WERI-Rb-1 (cell line): ENCODE data around the gene SFT2D2.

ENCODE experiments used
- DNase-seq: peaks from one replicate; pipeline ENCODE4 v3.0.0-alpha.2; 2020
- H3K27ac ChIP-seq: fragments of 250-450 bp; sonication (Bioruptor Pico); 2 replicates; pipeline ENCODE4 v1.5.1; 2020; ENCODE audit warnings: mild to moderate bottlenecking, moderate library complexity
- H3K27me3 ChIP-seq: fragments of 250-450 bp; sonication (Bioruptor Pico); 2 replicates; pipeline ENCODE4 v1.5.1; 2021; ENCODE audit warnings: mild to moderate bottlenecking, low read depth, moderate library complexity; ENCODE audit not compliant: insufficient read depth, severe bottlenecking
- H3K36me3 ChIP-seq: fragments of 250-450 bp; sonication (Bioruptor Pico); 2 replicates; pipeline ENCODE4 v1.5.1; 2020; ENCODE audit warnings: mild to moderate bottlenecking, moderate library complexity
- H3K4me3 ChIP-seq: 2 replicates; pipeline ENCODE4 v1.5.1; 2011; ENCODE audit warnings: low read depth, mild to moderate bottlenecking, control low read depth, low read length
- H3K9me3 ChIP-seq: fragments of 250-450 bp; sonication (Bioruptor Pico); 2 replicates; pipeline ENCODE4 v1.5.1; 2021; ENCODE audit warnings: mild to moderate bottlenecking, moderate library complexity; ENCODE audit not compliant: severe bottlenecking
- CTCF ChIP-seq: IDR thresholded peaks from 2 replicates; pipeline ENCODE4 v1.5.1; 2011; ENCODE audit warnings: low read depth, mild to moderate bottlenecking, control low read depth, inconsistent platforms, low read length

The SFT2D2 gene

GRCh38 chr1:168227620-168228019 is 1.8 kb downstream of the SFT2D2 start:
- no peak for TF ChIP-seq CTCF
- H3K36me3 ChIP-seq = no peaks in the 10 kb centered on the region
- no peak overlapping the region for H3K4me3 ChIP-seq
- H3K27ac ChIP-seq = no peak overlapping the region
- H3K27me3 ChIP-seq = no peaks in the 10 kb centered on the region
- no peak for DNase-seq
- no peaks in the 10 kb centered on the region for H3K9me3 ChIP-seq

- H3K27ac ChIP-seq = no peak overlapping the region
- no peaks in the 10 kb centered on the region for H3K27me3 ChIP-seq
- no peak for DNase-seq
- no peaks in the 10 kb centered on the region for H3K9me3 ChIP-seq
- no peak for TF ChIP-seq CTCF
- no peaks in the 10 kb centered on the region for H3K36me3 ChIP-seq
- H3K4me3 ChIP-seq = no peak overlapping the region
Observed at GRCh38 chr1:168229893-168230292, 4.1 kb downstream of the SFT2D2 start.

- no peak for TF ChIP-seq CTCF
- no peaks in the 10 kb centered on the region for H3K9me3 ChIP-seq
- DNase-seq = no peak
- no peak overlapping the region for H3K4me3 ChIP-seq
- no peaks in the 10 kb centered on the region for H3K27me3 ChIP-seq
- no peak overlapping the region for H3K27ac ChIP-seq
- H3K36me3 ChIP-seq = no peaks in the 10 kb centered on the region
Observed at GRCh38 chr1:168230709-168231108, 4.9 kb downstream of the SFT2D2 start.

GRCh38 chr1:168234846-168235547 is 9.2 kb downstream of the SFT2D2 start:
- Histone ChIP-seq H3K36me3 (no peaks in the 10 kb centered on the region), H3K27me3 (no peaks in the 10 kb centered on the region), H3K4me3 (no peak overlapping the region), H3K9me3 (no peaks in the 10 kb centered on the region), H3K27ac (no peak overlapping the region)
- peak; percentile 59 for TF ChIP-seq CTCF
- DNase-seq = peak; percentile 23

GRCh38 chr1:168235548-168235885 is 9.7 kb downstream of the SFT2D2 start:
- DNase-seq = no peak
- no peaks in the 10 kb centered on the region for H3K36me3 ChIP-seq
- no peak for TF ChIP-seq CTCF
- H3K27ac ChIP-seq = no peak overlapping the region
- H3K27me3 ChIP-seq = no peaks in the 10 kb centered on the region
- H3K9me3 ChIP-seq = no peaks in the 10 kb centered on the region
- no peak overlapping the region for H3K4me3 ChIP-seq

- Histone ChIP-seq H3K27me3 (no peaks in the 10 kb centered on the region), H3K9me3 (no peaks in the 10 kb centered on the region), H3K4me3 (no peak overlapping the region), H3K27ac (no peak overlapping the region), H3K36me3 (no peaks in the 10 kb centered on the region)
- DNase-seq = no peak
- TF ChIP-seq CTCF = no peak
Observed at GRCh38 chr1:168235937-168236336, 10.1 kb downstream of the SFT2D2 start.
